Lower leg skin (tissue), 3 donors: ENCODE results near the gene PARD6B.

ENCODE experiments used
- CTCF ChIP-seq, 3 donors: fragments of 450-650 bp; IDR thresholded peaks; one replicate each; pipeline ENCODE4 v1.5.1; 2016; ENCODE audit warnings: antibody characterized with exemption in 3 of 3, mild to moderate bottlenecking in 3 of 3, moderate library complexity in 2 of 3
- POLR2A ChIP-seq, 2 donors: fragments of 450-650 bp; IDR thresholded peaks; one replicate each; pipeline ENCODE4 v1.6.1; 2016 to 2017; ENCODE audit warnings: antibody characterized with exemption in 2 of 2, mild to moderate bottlenecking in 1 of 2, moderate library complexity in 1 of 2

GRCh38 chr20:50712771-50713656, 18.4 kb upstream of the PARD6B start:
- TF ChIP-seq CTCF (IDR thresholded peaks at IDR 0.05) (no peak), POLR2A (IDR thresholded peaks at IDR 0.05) (no peak)
